Lower leg skin (tissue), 4 donors: ENCODE data around the gene AGRN. TPM values are rescaled to one million over a fixed set of nuclear protein-coding genes. Genes with fewer than 3 reads are reported as not detected.

ENCODE experiments used
- DNase-seq, 2 donors: peaks; one replicate each; pipeline ENCODE4 v3.0.0-alpha.2; 2019; ENCODE audit warnings: low spot score in 2 of 2
- H3K4me3 ChIP-seq: fragments of 200-600 bp; sonication (generic); 2 replicates; pipeline ENCODE4 v1.5.1; 2017; ENCODE audit warnings: mild to moderate bottlenecking, low read depth; ENCODE audit not compliant: poor library complexity, severe bottlenecking
- POLR2A ChIP-seq, 2 donors: fragments of 450-650 bp; IDR thresholded peaks; one replicate each; pipeline ENCODE4 v1.6.1; 2016 to 2017; ENCODE audit warnings: antibody characterized with exemption in 2 of 2, mild to moderate bottlenecking in 1 of 2, moderate library complexity in 1 of 2
- WGBS, 2 donors: methylation state at CpG; one replicate each; pipeline ENCODE4 v1.1.5; 2018; 5-methylcytosine and 5-hydroxymethylcytosine counted together
- intact Hi-C: fragments of 100-400 bp; cut with DNase I; formaldehyde crosslinking; loops from one replicate; pipeline ENCODE4 v1.15.0; 2023; ENCODE audit warnings: low total_unique reads
- total RNA-seq, 4 donors: library from RNA; depleted of rRNA; stranded (reverse); fragments of >200 nt; gene quantifications; one replicate each; pipeline ENCODE4 v1.1.0, GENCODE V29; 2016
- TF ChIP-seq, protein P1 (sequence below), 3 donors: fragments of 450-650 bp; IDR thresholded peaks; one replicate each; pipeline ENCODE4 v1.5.1; 2016; ENCODE audit warnings: antibody characterized with exemption in 3 of 3, mild to moderate bottlenecking in 3 of 3, moderate library complexity in 2 of 3

Gene AGRN
- total RNA-seq, 4 donors from 2014 or later: 36.9 to 55.8 (median 54.6) TPM

DNA sequence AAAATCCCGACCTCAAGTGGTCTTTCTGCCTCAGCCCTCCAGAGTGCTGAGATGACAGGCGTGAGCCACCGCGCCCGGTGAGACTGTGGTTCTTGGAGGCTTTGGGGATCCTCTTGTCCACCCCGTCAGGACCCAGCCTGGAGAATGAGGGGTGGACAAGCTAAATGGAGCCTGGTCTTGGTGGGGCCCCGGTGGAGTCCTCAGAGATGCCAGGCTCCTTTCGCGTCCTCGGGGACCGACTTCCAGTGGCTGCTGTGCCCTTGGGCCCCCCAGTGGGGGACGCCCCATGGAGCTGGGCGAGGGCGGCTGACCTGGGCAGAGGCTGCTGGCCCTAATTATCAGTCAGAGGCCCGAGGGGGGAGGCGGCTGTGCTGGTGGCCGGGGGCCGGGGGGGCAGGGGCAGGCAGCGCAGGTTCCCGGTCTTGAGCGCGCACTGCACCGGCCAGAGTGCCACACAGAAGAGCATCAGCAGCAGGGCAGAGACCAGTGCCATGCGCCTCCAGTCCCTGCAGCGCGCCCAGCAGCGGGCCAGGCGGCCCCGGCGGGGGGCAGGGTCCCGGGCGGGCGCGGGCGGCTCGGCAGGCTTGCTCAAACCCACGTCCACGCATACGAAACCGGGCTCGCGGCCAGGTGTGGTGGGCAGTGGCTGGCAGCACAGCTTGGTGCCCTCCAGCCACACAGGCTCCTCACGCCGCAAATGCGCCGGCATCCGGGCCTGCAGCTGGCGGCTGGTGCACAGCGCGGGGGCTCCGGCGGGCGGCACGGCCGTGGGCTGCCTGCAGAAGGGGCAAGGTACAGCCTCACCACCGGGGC, 51.8 kb downstream of the AGRN start:
- DNase-seq: no peak
- intact Hi-C loops: no loop called here

GRCh38 chr1:1072299-1072848, 52.5 kb downstream of the AGRN start:
- intact Hi-C loops: no loop called here
- H3K4me3 ChIP-seq: no peak overlapping the region
- TF ChIP-seq POLR2A (IDR thresholded peaks at IDR 0.05): no peak
- TF ChIP-seq, protein P1, sequence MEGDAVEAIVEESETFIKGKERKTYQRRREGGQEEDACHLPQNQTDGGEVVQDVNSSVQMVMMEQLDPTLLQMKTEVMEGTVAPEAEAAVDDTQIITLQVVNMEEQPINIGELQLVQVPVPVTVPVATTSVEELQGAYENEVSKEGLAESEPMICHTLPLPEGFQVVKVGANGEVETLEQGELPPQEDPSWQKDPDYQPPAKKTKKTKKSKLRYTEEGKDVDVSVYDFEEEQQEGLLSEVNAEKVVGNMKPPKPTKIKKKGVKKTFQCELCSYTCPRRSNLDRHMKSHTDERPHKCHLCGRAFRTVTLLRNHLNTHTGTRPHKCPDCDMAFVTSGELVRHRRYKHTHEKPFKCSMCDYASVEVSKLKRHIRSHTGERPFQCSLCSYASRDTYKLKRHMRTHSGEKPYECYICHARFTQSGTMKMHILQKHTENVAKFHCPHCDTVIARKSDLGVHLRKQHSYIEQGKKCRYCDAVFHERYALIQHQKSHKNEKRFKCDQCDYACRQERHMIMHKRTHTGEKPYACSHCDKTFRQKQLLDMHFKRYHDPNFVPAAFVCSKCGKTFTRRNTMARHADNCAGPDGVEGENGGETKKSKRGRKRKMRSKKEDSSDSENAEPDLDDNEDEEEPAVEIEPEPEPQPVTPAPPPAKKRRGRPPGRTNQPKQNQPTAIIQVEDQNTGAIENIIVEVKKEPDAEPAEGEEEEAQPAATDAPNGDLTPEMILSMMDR (IDR thresholded peaks at IDR 0.05): no peak
- DNase-seq: no peak
- WGBS, 2 donors: 67 to 80% methylated on average over 14 to 20 of the region's 21 CpGs

More for the DNA sequence above, 51.8 kb downstream of the AGRN start:
- no peak overlapping the region for H3K4me3 ChIP-seq
- TF ChIP-seq, protein P1 (IDR thresholded peaks at IDR 0.05): no peak
- no peak for TF ChIP-seq POLR2A (IDR thresholded peaks at IDR 0.05)
- 78 to 84% methylated on average over 28 to 34 of the region's 56 CpGs for WGBS, 2 donors

DNA sequence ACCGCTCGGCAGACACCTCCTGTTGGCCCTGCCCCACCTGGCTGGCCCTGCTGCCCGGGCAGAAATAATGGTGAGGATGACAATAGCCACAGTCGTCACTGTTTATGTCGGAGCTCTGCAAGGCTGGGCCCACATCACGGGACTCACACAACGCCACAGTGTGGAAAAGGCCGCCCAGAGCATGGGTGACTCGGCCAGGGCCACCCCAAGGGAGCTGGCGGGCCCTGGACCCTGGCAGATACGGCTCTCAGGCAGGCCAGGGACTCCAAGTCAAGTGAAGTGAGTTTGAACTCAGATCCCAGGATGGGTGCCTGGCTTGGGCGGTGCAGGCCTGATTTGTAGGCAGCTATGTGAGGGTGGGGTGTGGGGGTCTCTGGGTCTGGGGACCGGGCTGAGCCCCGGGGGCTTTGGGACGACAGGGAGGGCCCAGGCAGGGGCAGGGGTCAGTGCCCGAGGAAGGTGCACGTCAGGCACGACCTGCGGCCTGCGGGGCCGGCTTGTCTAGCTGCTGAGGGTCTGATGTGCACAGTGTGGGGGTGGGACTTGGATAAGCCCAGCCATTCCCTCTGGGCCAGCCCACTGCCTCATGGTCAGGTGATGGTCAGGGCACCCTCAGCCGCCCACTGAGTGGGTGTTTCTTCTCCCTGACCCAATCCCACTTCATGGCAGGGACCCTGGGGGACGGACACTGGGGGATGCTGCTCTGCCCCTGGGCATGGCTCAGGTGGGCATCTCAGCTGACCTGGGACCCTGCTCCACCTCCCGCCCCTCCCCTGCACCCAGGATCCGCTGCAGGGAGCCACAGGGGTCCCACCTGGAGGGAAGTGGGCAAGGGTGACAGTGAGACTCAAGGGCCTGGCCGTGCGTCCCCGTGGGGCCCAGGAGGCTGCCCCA, 53.2 kb downstream of the AGRN start:
- no peak for DNase-seq
- 67 to 75% methylated on average over 17 to 22 of the region's 28 CpGs for WGBS, 2 donors
- H3K4me3 ChIP-seq: no peak overlapping the region
- intact Hi-C loops: no loop called here
- TF ChIP-seq, protein P1 (IDR thresholded peaks at IDR 0.05): no peak
- no peak for TF ChIP-seq POLR2A (IDR thresholded peaks at IDR 0.05)

DNA sequence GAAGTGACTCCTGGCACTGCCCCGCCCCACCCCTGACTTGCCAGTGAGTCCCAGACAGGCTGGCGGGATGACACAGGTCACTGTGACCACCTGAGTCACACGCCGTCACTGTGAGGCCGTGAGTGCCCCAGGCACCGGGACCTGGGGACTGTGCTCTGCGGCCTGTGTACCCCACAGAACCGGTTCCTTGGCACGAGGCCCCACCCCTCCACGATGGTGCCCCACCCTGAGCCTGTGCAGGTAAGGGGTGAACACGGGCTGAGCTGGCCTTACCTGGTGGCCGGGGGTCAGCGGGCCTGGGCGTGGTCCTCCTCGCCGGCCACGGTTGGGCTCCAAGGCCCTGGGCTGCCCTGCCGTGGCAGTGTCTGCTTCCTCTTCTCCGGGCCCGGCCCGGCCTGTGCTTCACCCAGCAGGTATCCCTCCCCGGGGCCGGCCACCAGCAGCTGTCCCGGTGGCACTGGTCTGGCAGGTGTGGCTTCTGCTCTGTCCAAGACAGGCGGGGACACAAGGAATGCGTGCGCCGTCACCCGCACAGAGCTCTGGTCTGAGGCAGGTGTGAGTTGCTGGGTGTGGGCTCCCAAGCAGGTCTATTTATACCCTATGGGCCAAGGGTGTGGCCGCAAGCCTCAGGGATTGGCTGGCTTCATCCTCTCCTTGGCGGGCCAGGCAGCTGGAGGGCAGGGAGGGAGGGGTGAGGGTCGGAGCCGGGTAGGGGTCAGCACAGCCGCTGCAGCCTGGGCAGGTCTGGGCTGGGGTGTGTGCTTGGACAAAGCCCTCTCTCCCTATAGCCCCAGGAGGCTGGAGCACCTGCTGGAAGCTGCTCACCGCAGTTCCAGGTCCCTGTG, 54.0 kb downstream of the AGRN start, which contains the start of gene RNF223:
RNF223 (minus strand) TSS at position 564 of the 845 bp plus-strand sequence. CDS start 1,740 bp downstream, outside the sequence.
- no peak for TF ChIP-seq POLR2A (IDR thresholded peaks at IDR 0.05)
- TF ChIP-seq, protein P1 (IDR thresholded peaks at IDR 0.05): no peak
- no peak within 1 kb of the TSS for H3K4me3 ChIP-seq
- no peak for DNase-seq
- intact Hi-C loops: no loop called here
- 48 to 55% methylated on average over 5 to 28 of the region's 35 CpGs for WGBS, 2 donors

GRCh38 chr1:1074631-1075147, 54.8 kb downstream of the AGRN start:
- 55 to 64% methylated on average over 11 to 14 of the region's 14 CpGs for WGBS, 2 donors
- H3K4me3 ChIP-seq: no peak overlapping the region
- no peak for TF ChIP-seq POLR2A (IDR thresholded peaks at IDR 0.05)

More at GRCh38 chr1:1074631-1075147, 54.8 kb downstream of the AGRN start:
- intact Hi-C loops: no loop called here
- no peak for DNase-seq
